Endothelial cell of umbilical vein (primary cell): ENCODE measurements around the gene JPH3. TPM values are rescaled to one million over a fixed set of nuclear protein-coding genes. Genes with fewer than 3 reads are reported as not detected.
A peak's percentile ranks its signal among the peaks of the same experiment; 100 is the strongest.

Experiments
- BruUV-seq: library from RNA; stranded (reverse); fragments of 400-500 nt; replicated peaks from 2 replicates; lab custom pipeline; 2021; lab: Mats Ljungman, UMichigan
- CTCF ChIA-PET: fragments of 300-600, 350-600 bp; sonication (Branson Sonifier 250); formaldehyde crosslinking; loops from one replicate; lab custom pipeline; 2021; ENCODE audit warnings: antibody characterized with exemption, inconsistent platforms; lab: Charles Lee
- POLR2A ChIA-PET: fragments of 300-600, 350-600 bp; sonication (Branson Sonifier 250); formaldehyde crosslinking; loops from one replicate; lab custom pipeline; 2021; ENCODE audit warnings: antibody characterized with exemption, inconsistent platforms; lab: Charles Lee
- DNase-seq: peaks from one replicate; pipeline ENCODE4 v3.0.0-alpha.2; 2011; ENCODE audit warnings: low read depth, low spot score
- FAIRE-seq: peaks from 2 replicates; lab custom pipeline; 2011; peaks lifted over from hg19 to GRCh38; lab: Jason Lieb, UNC
- H2AFZ ChIP-seq: 2 replicates; pipeline ENCODE4 v1.6.0; 2012; ENCODE audit warnings: low read depth, low read length, control low read depth, inconsistent platforms
- H3K27ac ChIP-seq: 2 replicates; pipeline ENCODE4 v1.5.1; 2011; ENCODE audit warnings: low read depth, mild to moderate bottlenecking, control low read depth, low read length, moderate library complexity; ENCODE audit not compliant: insufficient read depth
- H3K27me3 ChIP-seq, 2 experiments: 2 replicates each; pipeline versions ENCODE4 v1.6.0 to v1.6.1; 2011; ENCODE audit warnings: low read length in 2 of 2, mixed read lengths in 1 of 2; ENCODE audit not compliant: control insufficient read depth in 2 of 2, insufficient read depth in 2 of 2
- H3K36me3 ChIP-seq, 2 experiments: 2 replicates in 1 of 2; 3 replicates in 1 of 2; pipeline ENCODE4 v1.5.1; 2011; ENCODE audit warnings: low read length in 2 of 2, mild to moderate bottlenecking in 1 of 2, moderate library complexity in 1 of 2; ENCODE audit not compliant: control insufficient read depth in 2 of 2, insufficient read depth in 2 of 2; ENCODE audit errors: extremely low read depth in 1 of 2
- H3K4me1 ChIP-seq: 3 replicates; pipeline ENCODE4 v1.5.1; 2011; ENCODE audit warnings: mild to moderate bottlenecking, low read length; ENCODE audit not compliant: control insufficient read depth, insufficient read depth; ENCODE audit errors: extremely low read depth
- H3K4me2 ChIP-seq: 2 replicates; pipeline ENCODE4 v1.6.1; 2011; ENCODE audit warnings: low read length, control low read depth, mixed read lengths; ENCODE audit not compliant: insufficient read depth
- H3K4me3 ChIP-seq, 3 experiments: fragments of 200-600 bp in 1 of 3; sonication (generic), shearing (Covaris generic) in 1 of 3; replicated peaks in 1 of 3; 2 replicates each; pipeline ENCODE4 v1.5.1; 2011 to 2016; ENCODE audit warnings: control low read depth in 3 of 3, low read length in 3 of 3, mild to moderate bottlenecking in 2 of 3, inconsistent platforms in 1 of 3, low read depth in 1 of 3, moderate library complexity in 1 of 3; ENCODE audit not compliant: insufficient read depth in 1 of 3
- H3K79me2 ChIP-seq: 2 replicates; pipeline ENCODE4 v1.6.0; 2012; ENCODE audit warnings: low read length, inconsistent platforms; ENCODE audit not compliant: control insufficient read depth, insufficient read depth
- H3K9ac ChIP-seq: replicated peaks from 2 replicates; pipeline ENCODE3; 2011; ENCODE audit warnings: low read length, control low read depth; ENCODE audit not compliant: insufficient read depth; ENCODE audit errors: extremely low read depth
- H3K9me1 ChIP-seq: replicated peaks from 3 replicates; pipeline ENCODE4 v1.6.0; 2011; ENCODE audit warnings: mild to moderate bottlenecking, low read length; ENCODE audit not compliant: control insufficient read depth, insufficient read depth; ENCODE audit errors: extremely low read depth
- H3K9me3 ChIP-seq: replicated peaks from 2 replicates; pipeline ENCODE4 v1.5.1; 2012; ENCODE audit warnings: low read length, inconsistent platforms; ENCODE audit not compliant: control insufficient read depth, insufficient read depth
- H4K20me1 ChIP-seq: replicated peaks from 2 replicates; pipeline ENCODE3; 2011; ENCODE audit warnings: mild to moderate bottlenecking, low read length; ENCODE audit not compliant: control insufficient read depth, insufficient read depth; ENCODE audit errors: extremely low read depth
- EZH2 ChIP-seq: IDR thresholded peaks from 2 replicates; pipeline ENCODE4 v1.6.1; 2012; ENCODE audit warnings: borderline replicate concordance, low read depth, mild to moderate bottlenecking, moderate library complexity, low read length, inconsistent platforms; ENCODE audit not compliant: severe bottlenecking
- FOS ChIP-seq: IDR thresholded peaks from 2 replicates; pipeline ENCODE4 v1.6.1; 2011; ENCODE audit warnings: mild to moderate bottlenecking, low read length, moderate library complexity, borderline replicate concordance; ENCODE audit not compliant: insufficient read depth
- GATA2 ChIP-seq: IDR thresholded peaks from 2 replicates; pipeline ENCODE4 v1.7.0; 2011; ENCODE audit warnings: low read depth, mild to moderate bottlenecking, moderate library complexity, mixed read lengths, low read length; ENCODE audit not compliant: insufficient read length, insufficient read depth
- JUN ChIP-seq: IDR thresholded peaks from 2 replicates; pipeline ENCODE4 v1.6.1; 2011; ENCODE audit warnings: borderline replicate concordance, low read depth; ENCODE audit not compliant: insufficient read length, insufficient read depth
- MYC ChIP-seq: IDR thresholded peaks from one replicate; pipeline ENCODE4 v1.6.1; 2011; ENCODE audit warnings: mild to moderate bottlenecking, low read depth, low read length
- POLR2A ChIP-seq: IDR thresholded peaks from 2 replicates; pipeline ENCODE4 v1.6.1; 2012; ENCODE audit warnings: low read depth, mild to moderate bottlenecking, control low read depth, low read length
- POLR2AphosphoS5 ChIP-seq: IDR thresholded peaks from 2 replicates; pipeline ENCODE4 v1.6.1; 2012; ENCODE audit warnings: low read depth, mild to moderate bottlenecking, control low read depth, low read length, moderate library complexity; ENCODE audit not compliant: insufficient read depth
- dilution Hi-C: fragments of 300-500 bp; cut with MboI; formaldehyde crosslinking; loops from one replicate; pipeline ENCODE4 v1.15.0; 2019; ENCODE audit warnings: low sequenced_read_pairs; ENCODE audit not compliant: extremely low pct_ligation_motif_present
- intact Hi-C: fragments of 100-400 bp; cut with micrococcal nuclease; formaldehyde crosslinking; loops from one replicate; pipeline ENCODE4 v1.10.0; 2022
- polyA plus RNA-seq, 4 experiments: library from polyadenylated mRNA; depleted of rRNA in 3 of 4; stranded (reverse) in 3 of 4; unstranded in 1 of 4; fragments of >200 nt; gene quantifications; 2 replicates each; pipeline versions ENCODE4 v1.2.1 to v1.2.3, GENCODE V29; 2011 to 2012; ENCODE audit warnings: missing spikeins in 1 of 4
- total RNA-seq: library from RNA; stranded (reverse); gene quantifications from 2 replicates; pipeline ENCODE4 v1.2.3, GENCODE V29; 2021
- TF ChIP-seq, protein P1 (sequence below), 2 donors: IDR thresholded peaks; 1 replicate in 1 of 2; 2 replicates in 1 of 2; pipeline ENCODE4 v1.5.1; 2011; ENCODE audit warnings: low read length in 2 of 2, mild to moderate bottlenecking in 2 of 2, moderate library complexity in 2 of 2, control low read depth in 1 of 2, inconsistent platforms in 1 of 2, low read depth in 1 of 2; ENCODE audit not compliant: insufficient read depth in 1 of 2; ENCODE audit errors: extremely low read depth in 1 of 2
- TF ChIP-seq, protein P2 (sequence below): IDR thresholded peaks from 2 replicates; pipeline ENCODE4 v1.6.1; 2011; ENCODE audit not compliant: insufficient read depth, insufficient read length

JPH3 gene
- total and polyA plus RNA-seq, 2 donors (not counting 3 experiments of a cell fraction or from before 2014, with no cell fraction given), result 0.22 to 0.30 TPM

DNA sequence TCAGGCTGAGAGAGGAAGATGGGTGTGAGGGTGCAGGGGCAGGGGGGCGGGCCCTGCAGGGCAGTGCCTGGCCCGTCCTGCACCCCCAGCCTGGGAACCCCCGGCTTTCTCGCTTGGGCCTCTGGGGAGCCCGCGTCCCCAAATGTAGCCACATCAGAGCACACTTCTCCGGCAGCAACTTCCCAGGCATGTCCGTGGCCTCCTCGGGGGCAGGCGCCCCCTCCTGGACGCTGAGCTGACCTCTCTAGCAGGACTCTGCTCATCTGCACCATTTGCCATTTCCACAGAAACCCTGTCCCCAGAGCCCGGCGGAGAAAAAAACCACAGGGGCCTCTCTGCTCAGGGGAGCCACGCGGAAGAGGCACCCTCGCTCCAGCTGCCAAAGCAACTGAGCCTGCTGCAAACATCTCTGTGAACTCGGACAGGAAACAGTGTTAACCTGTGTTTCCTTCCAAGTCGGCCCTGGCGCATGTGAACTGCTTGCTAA is 100.1 kb downstream of the JPH3 start:
- peaks cover 0 to 3% of the 10 kb centered on the region in 2 experiments for H3K36me3 ChIP-seq
- H3K27me3 ChIP-seq, result no peaks in the 10 kb centered on the region
- FAIRE-seq, result peak; percentile 95
- H2AFZ ChIP-seq, result no peak overlapping the region
- peak; percentile 84 for DNase-seq
- BruUV-seq, result no TSS peak
- no peaks in the 10 kb centered on the region for H3K9me1 ChIP-seq
- H3K9ac ChIP-seq, result no peak overlapping the region
- H3K27ac ChIP-seq, result peak overlapping the region; percentile 3
- POLR2A ChIA-PET, result no interaction called here
- H4K20me1 ChIP-seq, result no peaks in the 10 kb centered on the region
- dilution Hi-C loops (no loop called here), intact Hi-C loops (loop anchor here (2.0 kb wide), 1 partner anchor 66 kb away; no protein-coding TSS in a partner anchor)
- TF ChIP-seq POLR2AphosphoS5, result peak; percentile 47
- TF ChIP-seq JUN, result no peak
- TF ChIP-seq, protein P1, sequence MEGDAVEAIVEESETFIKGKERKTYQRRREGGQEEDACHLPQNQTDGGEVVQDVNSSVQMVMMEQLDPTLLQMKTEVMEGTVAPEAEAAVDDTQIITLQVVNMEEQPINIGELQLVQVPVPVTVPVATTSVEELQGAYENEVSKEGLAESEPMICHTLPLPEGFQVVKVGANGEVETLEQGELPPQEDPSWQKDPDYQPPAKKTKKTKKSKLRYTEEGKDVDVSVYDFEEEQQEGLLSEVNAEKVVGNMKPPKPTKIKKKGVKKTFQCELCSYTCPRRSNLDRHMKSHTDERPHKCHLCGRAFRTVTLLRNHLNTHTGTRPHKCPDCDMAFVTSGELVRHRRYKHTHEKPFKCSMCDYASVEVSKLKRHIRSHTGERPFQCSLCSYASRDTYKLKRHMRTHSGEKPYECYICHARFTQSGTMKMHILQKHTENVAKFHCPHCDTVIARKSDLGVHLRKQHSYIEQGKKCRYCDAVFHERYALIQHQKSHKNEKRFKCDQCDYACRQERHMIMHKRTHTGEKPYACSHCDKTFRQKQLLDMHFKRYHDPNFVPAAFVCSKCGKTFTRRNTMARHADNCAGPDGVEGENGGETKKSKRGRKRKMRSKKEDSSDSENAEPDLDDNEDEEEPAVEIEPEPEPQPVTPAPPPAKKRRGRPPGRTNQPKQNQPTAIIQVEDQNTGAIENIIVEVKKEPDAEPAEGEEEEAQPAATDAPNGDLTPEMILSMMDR (IDR thresholded peaks at IDR 0.05; ENCODE audit: extremely low read depth in 1 of 2, insufficient read depth in 1 of 2, low read depth in 1 of 2, low read length in 2 of 2), result peak; percentile 73 to 84
- no peak overlapping the region for H3K4me3 ChIP-seq
- peak overlapping the region; percentile 32 for H3K4me2 ChIP-seq
- H3K9me3 ChIP-seq, result no peaks in the 10 kb centered on the region
- peaks cover 24% of the 10 kb centered on the region for H3K4me1 ChIP-seq
- no peaks in the 10 kb centered on the region for H3K79me2 ChIP-seq
- CTCF ChIA-PET, result interaction anchor here (0.6 to 2.6 kb wide), 15 partner anchors 9 to 169 kb away, joined by 3 to 15 read pairs (median 4); no protein-coding TSS in a partner anchor

DNA sequence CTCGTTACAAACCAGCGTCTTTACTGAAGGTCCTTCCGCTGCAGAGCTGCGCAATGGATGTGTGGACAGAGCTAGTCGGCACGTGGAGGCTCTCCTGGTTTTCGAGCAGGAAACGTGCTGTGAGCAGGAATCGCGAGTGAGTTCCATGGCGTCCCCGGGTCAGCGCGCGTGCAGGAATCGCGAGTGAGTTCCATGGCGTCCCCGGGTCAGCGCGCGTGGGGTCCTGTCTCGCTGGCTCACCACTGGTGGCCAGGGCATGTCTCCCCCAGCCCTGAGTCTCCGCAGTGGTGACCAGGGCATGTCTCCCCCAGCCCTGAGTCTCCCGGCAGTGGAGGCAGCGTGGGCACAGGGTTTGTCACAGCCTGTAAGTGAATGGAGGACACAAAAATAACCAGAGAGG is 100.8 kb downstream of the JPH3 start:
- H3K4me1 ChIP-seq, result peaks cover 24% of the 10 kb centered on the region
- H3K9ac ChIP-seq, result no peak overlapping the region
- no peak for FAIRE-seq
- peaks cover 0 to 4% of the 10 kb centered on the region in 2 experiments for H3K36me3 ChIP-seq
- H3K9me3 ChIP-seq, result no peaks in the 10 kb centered on the region
- no peaks in the 10 kb centered on the region for H4K20me1 ChIP-seq
- no peaks in the 10 kb centered on the region for H3K79me2 ChIP-seq
- ChIA-PET POLR2A (no interaction called here), CTCF (interaction anchor here (0.6 to 2.6 kb wide), 12 partner anchors 9 to 169 kb away, joined by 3 to 15 read pairs (median 4); no protein-coding TSS in a partner anchor)
- TF ChIP-seq EZH2 (no peak), JUN (no peak), MYC (no peak), GATA2 (no peak), POLR2A (no peak), POLR2AphosphoS5 (no peak), FOS (no peak)
- TF ChIP-seq, protein P1 (IDR thresholded peaks at IDR 0.05; ENCODE audit: extremely low read depth in 1 of 2, insufficient read depth in 1 of 2, low read depth in 1 of 2, low read length in 2 of 2), result no peak
- TF ChIP-seq, protein P2, sequence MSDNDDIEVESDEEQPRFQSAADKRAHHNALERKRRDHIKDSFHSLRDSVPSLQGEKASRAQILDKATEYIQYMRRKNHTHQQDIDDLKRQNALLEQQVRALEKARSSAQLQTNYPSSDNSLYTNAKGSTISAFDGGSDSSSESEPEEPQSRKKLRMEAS, result no peak
- BruUV-seq, result no TSS peak
- H3K27ac ChIP-seq, result peak overlapping the region; percentile 3
- H2AFZ ChIP-seq, result no peak overlapping the region
- intact Hi-C loops, result loop anchor here (1.0 to 2.0 kb wide), 2 partner anchors 66 to 115 kb away; no protein-coding TSS in a partner anchor
- H3K4me3 ChIP-seq, result no peak overlapping the region
- H3K27me3 ChIP-seq, result no peaks in the 10 kb centered on the region
- no peak for DNase-seq
- H3K9me1 ChIP-seq, result no peaks in the 10 kb centered on the region
- dilution Hi-C loops, result no loop called here
- peak overlapping the region; percentile 32 for H3K4me2 ChIP-seq
